Activated naive CD4-positive, alpha-beta T cell treated with anti-CD3 and anti-CD28 coated beads, Interleukin-2, amount 50 U/mL, for 24 hours (primary cell): ENCODE results near the gene RAB6B.

Experiments used
- H3K27ac Mint-ChIP-seq: one replicate; pipeline ENCODE4 v1.8.0; 2021; ENCODE audit warnings: mild to moderate bottlenecking, mixed read lengths
- H3K27me3 Mint-ChIP-seq: one replicate; pipeline ENCODE4 v1.8.0; 2021; ENCODE audit warnings: mixed read lengths
- H3K36me3 Mint-ChIP-seq: one replicate; pipeline ENCODE4 v1.8.0; 2021; ENCODE audit warnings: mixed read lengths
- H3K4me1 Mint-ChIP-seq: one replicate; pipeline ENCODE4 v1.8.0; 2021; ENCODE audit warnings: mixed read lengths
- H3K4me3 Mint-ChIP-seq: one replicate; pipeline ENCODE4 v1.8.0; 2021; ENCODE audit warnings: mild to moderate bottlenecking, mixed read lengths
- H3K9me3 Mint-ChIP-seq: one replicate; pipeline ENCODE4 v1.8.0; 2021; ENCODE audit warnings: mixed read lengths

Gene RAB6B

DNA sequence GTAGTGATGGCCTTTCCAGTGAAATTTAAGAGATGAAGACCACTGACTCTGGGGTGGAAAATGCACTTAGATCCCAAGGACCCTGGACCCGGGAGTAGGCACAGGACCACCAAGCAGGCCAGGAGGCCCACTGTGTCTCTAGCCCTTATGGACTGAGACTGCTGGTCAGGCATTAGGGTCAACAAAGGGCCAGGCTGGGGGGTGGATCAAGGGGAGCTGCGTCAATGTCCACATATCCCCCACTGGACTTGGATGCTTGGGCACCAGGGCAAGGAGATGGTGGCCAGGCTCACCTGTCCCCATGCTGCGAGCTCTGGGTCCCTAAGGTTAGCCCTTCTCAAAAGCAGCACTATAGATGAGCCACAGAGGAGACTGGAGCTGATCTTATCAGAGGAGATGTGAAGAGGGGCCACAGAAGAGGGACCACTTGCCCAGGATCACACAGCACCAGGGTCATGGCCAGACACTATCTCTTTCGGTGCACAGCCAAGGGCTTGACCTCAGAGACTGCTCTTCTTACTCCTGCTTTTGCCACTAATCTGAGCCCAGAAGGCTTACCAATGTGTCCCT lies 14.7 kb downstream of the RAB6B start:
- peaks cover 4% of the 10 kb centered on the region for H3K27me3 Mint-ChIP-seq
- H3K9me3 Mint-ChIP-seq: peaks cover 18% of the 10 kb centered on the region
- no peak overlapping the region for H3K27ac Mint-ChIP-seq
- no peaks in the 10 kb centered on the region for H3K36me3 Mint-ChIP-seq
- peaks cover 4% of the 10 kb centered on the region for H3K4me1 Mint-ChIP-seq
- no peak overlapping the region for H3K4me3 Mint-ChIP-seq

DNA sequence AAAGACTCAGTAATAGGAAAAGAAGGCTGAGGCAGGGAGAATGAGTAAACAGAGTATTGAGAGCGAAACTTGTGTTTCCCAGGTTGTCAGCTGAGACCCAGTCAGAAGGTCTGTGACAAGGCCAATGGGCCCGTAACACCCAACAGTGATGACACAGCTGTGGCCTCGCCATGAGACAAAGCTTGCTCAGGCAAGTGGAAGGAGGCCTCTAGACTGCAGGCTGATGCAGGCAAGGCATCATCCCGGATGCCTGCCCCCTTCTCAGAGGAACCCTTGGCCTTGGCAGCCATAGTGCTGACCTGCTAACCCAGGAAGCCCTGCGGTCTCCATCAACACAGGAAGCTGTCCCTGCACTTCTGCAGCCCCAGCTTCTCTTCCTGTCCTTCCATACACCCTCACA lies 15.4 kb downstream of the RAB6B start:
- Mint-ChIP-seq H3K9me3 (peaks cover 18% of the 10 kb centered on the region), H3K4me1 (peaks cover 4% of the 10 kb centered on the region), H3K36me3 (no peaks in the 10 kb centered on the region), H3K27ac (no peak overlapping the region), H3K4me3 (no peak overlapping the region), H3K27me3 (peaks cover 4% of the 10 kb centered on the region)

DNA sequence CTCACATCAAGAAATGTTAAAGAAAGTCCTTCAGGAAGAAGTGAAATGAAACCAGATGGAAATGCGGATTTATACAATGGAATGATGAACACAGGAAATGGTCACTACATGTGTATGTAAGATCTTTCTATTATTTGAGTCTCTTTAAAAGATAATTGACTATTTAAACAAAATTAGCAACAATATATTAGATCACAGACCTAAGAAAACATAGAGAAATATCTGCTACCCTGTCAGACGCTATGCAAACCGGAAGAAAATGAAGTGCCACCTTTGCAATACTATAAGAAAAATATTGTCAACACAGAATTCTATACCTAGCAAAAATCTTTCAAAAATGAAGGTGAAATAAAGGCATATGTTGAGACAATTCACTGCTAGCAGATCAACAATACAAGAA lies 17.2 kb downstream of the RAB6B start:
- Mint-ChIP-seq H3K4me1 (peaks cover 4% of the 10 kb centered on the region), H3K27me3 (peaks cover under 1% of the 10 kb centered on the region), H3K4me3 (no peak overlapping the region), H3K27ac (no peak overlapping the region), H3K9me3 (peaks cover 18% of the 10 kb centered on the region), H3K36me3 (no peaks in the 10 kb centered on the region)

DNA sequence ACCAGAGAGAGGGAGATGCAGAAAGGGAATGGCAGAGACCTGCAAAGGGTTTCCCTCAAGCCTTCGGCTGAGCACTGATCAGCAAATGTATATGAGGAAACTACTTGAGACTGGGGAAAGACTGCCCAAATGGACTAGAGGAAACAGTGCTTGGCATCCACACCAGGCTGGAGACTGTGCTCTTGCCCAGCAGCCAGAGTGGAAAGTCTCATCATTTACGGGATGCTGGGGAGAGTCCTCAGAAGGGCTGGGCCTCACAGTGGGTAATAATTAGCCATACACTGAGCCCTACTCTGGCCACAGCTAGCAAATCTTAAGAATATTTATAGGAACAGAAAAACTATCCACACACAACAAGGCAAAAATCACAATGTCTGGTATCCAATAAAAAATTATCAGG lies 18.5 kb downstream of the RAB6B start:
- H3K27ac Mint-ChIP-seq: no peak overlapping the region
- H3K27me3 Mint-ChIP-seq: no peaks in the 10 kb centered on the region
- no peaks in the 10 kb centered on the region for H3K36me3 Mint-ChIP-seq
- peaks cover 18% of the 10 kb centered on the region for H3K9me3 Mint-ChIP-seq
- H3K4me3 Mint-ChIP-seq: no peak overlapping the region
- H3K4me1 Mint-ChIP-seq: peaks cover 3% of the 10 kb centered on the region

DNA sequence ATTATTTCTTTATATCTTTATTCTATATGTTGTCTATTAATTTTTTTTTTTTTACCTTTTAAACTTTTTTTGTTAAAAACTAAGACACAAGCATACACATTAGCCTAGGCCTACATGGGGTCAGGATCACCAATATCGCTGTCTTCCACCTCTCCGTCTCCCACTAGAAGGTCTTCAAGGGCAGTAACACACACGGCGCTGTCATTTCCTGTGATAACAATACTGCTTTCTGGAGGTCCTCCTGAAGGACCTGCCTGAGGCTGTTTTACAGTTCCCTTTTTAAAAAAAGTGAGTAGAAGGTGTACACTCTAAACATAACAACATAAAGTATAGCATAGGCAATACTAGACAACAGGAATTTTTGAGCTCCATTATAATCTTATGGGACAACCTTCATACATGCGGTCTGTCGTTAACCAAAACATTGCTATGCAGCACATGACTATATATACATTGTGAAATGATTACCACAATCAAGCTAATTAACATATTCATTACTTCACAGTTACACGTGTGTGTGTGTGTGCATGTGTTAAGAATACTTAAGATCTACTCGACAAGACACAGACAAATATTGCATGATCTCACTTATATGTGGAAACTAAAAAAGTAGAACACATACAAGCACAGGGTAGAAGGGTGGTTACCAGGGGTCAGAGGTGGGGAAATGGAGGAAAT lies 20.8 kb downstream of the RAB6B start:
- no peaks in the 10 kb centered on the region for H3K27me3 Mint-ChIP-seq
- H3K9me3 Mint-ChIP-seq: peaks cover 18% of the 10 kb centered on the region
- no peaks in the 10 kb centered on the region for H3K36me3 Mint-ChIP-seq
- no peaks in the 10 kb centered on the region for H3K4me1 Mint-ChIP-seq
- no peak overlapping the region for H3K4me3 Mint-ChIP-seq
- H3K27ac Mint-ChIP-seq: no peak overlapping the region

GRCh38 chr3:133874344-133874743 lies 21.3 kb downstream of the RAB6B start:
- H3K4me3 Mint-ChIP-seq: no peak overlapping the region
- H3K27me3 Mint-ChIP-seq: no peaks in the 10 kb centered on the region

GRCh38 chr3:133872781-133873180 lies 22.9 kb downstream of the RAB6B start:
- Mint-ChIP-seq H3K4me3 (no peak overlapping the region), H3K27me3 (peaks cover 4% of the 10 kb centered on the region), H3K36me3 (no peaks in the 10 kb centered on the region), H3K27ac (no peak overlapping the region), H3K9me3 (peaks cover 8% of the 10 kb centered on the region), H3K4me1 (no peaks in the 10 kb centered on the region)

More at GRCh38 chr3:133874344-133874743, 21.3 kb downstream of the RAB6B start:
- peaks cover 18% of the 10 kb centered on the region for H3K9me3 Mint-ChIP-seq
- no peaks in the 10 kb centered on the region for H3K36me3 Mint-ChIP-seq
- no peak overlapping the region for H3K27ac Mint-ChIP-seq
- no peaks in the 10 kb centered on the region for H3K4me1 Mint-ChIP-seq

GRCh38 chr3:133872161-133872560 lies 23.5 kb downstream of the RAB6B start:
- Mint-ChIP-seq H3K4me3 (no peak overlapping the region), H3K4me1 (no peaks in the 10 kb centered on the region), H3K9me3 (peaks cover 6% of the 10 kb centered on the region), H3K36me3 (no peaks in the 10 kb centered on the region), H3K27ac (no peak overlapping the region), H3K27me3 (peaks cover 4% of the 10 kb centered on the region)

- H3K27me3 Mint-ChIP-seq: peaks cover 4% of the 10 kb centered on the region
- H3K9me3 Mint-ChIP-seq: no peaks in the 10 kb centered on the region
- H3K4me3 Mint-ChIP-seq: no peak overlapping the region
- H3K36me3 Mint-ChIP-seq: no peaks in the 10 kb centered on the region
- no peak overlapping the region for H3K27ac Mint-ChIP-seq
- no peaks in the 10 kb centered on the region for H3K4me1 Mint-ChIP-seq
These were observed 24.2 kb downstream of the RAB6B start for GRCh38 chr3:133871368-133872090.

GRCh38 chr3:133870822-133871221 lies 24.9 kb downstream of the RAB6B start:
- Mint-ChIP-seq H3K9me3 (no peaks in the 10 kb centered on the region), H3K27me3 (peaks cover 4% of the 10 kb centered on the region), H3K4me1 (no peaks in the 10 kb centered on the region), H3K4me3 (no peak overlapping the region), H3K27ac (no peak overlapping the region), H3K36me3 (no peaks in the 10 kb centered on the region)

DNA sequence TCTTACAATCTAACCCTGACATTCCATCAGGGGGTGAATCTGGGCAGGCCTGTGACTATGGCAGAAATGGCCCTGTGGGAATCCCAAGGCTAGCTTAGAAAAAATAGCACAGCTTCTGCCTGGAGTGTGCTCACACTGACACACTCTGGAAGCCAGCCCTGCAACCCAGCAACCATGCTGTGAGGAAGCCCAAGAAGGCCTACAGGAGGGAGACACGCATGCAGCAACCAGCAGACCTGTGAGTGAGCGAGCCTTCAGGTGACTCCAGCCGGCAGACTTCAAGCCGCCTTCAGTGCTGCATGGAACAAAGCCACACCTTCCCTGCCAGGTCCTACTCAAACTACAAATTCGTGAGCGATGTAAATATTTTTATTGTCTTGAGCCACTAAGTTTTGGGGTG lies 26.1 kb downstream of the RAB6B start:
- Mint-ChIP-seq H3K27me3 (peaks cover 4% of the 10 kb centered on the region), H3K27ac (no peak overlapping the region), H3K9me3 (no peaks in the 10 kb centered on the region), H3K4me1 (no peaks in the 10 kb centered on the region), H3K4me3 (no peak overlapping the region), H3K36me3 (no peaks in the 10 kb centered on the region)

- Mint-ChIP-seq H3K27ac (no peak overlapping the region), H3K4me3 (no peak overlapping the region), H3K4me1 (no peaks in the 10 kb centered on the region), H3K36me3 (no peaks in the 10 kb centered on the region), H3K27me3 (peaks cover 4% of the 10 kb centered on the region), H3K9me3 (no peaks in the 10 kb centered on the region)
These were observed 26.8 kb downstream of the RAB6B start for GRCh38 chr3:133868758-133869475.

- H3K27ac Mint-ChIP-seq: no peak overlapping the region
- H3K4me3 Mint-ChIP-seq: no peak overlapping the region
- H3K4me1 Mint-ChIP-seq: no peaks in the 10 kb centered on the region
- H3K27me3 Mint-ChIP-seq: peaks cover 4% of the 10 kb centered on the region
- no peaks in the 10 kb centered on the region for H3K9me3 Mint-ChIP-seq
- no peaks in the 10 kb centered on the region for H3K36me3 Mint-ChIP-seq
These were observed 27.5 kb downstream of the RAB6B start for GRCh38 chr3:133868186-133868585.

GRCh38 chr3:133866141-133866540 lies 29.5 kb downstream of the RAB6B start:
- Mint-ChIP-seq H3K4me3 (no peak overlapping the region), H3K4me1 (no peaks in the 10 kb centered on the region), H3K27me3 (peaks cover 4% of the 10 kb centered on the region), H3K9me3 (no peaks in the 10 kb centered on the region), H3K27ac (no peak overlapping the region), H3K36me3 (no peaks in the 10 kb centered on the region)

DNA sequence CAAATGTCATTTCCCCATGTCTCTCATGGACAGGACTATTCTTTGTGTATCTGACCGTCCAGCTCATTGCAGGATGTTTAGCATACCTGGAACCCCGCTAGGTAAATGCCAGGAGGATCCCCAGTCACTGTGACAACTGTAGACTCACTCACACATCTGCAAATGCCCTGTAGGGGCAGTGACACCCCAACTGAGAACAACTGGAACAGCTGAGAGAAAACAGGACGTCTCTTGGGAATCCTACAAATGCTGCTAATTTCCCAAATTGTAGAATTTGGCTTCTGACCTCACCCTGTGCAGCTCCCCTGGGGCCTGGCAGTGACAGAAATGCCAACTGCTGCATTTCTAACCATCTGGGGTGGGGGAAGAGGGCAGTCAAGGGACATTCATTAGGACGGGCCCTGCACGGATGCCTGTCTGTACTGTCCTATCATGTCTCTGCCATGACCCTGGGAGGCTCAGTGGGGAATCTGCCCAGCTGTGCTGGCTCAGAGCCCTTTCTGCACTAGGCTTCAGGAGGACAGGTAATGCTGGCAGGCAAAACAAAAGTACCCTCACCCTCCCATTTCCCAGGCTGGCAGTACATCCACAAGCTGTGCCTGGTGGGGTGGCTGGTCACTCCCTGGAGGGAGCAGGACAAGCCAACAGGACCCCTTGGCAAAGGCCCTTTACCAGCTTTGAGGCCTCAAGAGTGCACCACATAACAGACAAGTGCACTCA lies 30.4 kb downstream of the RAB6B start:
- Mint-ChIP-seq H3K36me3 (no peaks in the 10 kb centered on the region), H3K27ac (no peak overlapping the region), H3K9me3 (no peaks in the 10 kb centered on the region), H3K4me3 (no peak overlapping the region), H3K4me1 (no peaks in the 10 kb centered on the region), H3K27me3 (peaks cover 4% of the 10 kb centered on the region)
